Epithelial cell of proximal tubule (primary cell): Measurements from ENCODE around the gene BMP3. TPM values are rescaled to one million over a fixed set of nuclear protein-coding genes. Genes with fewer than 3 reads are reported as not detected.
"Not testable (repeated sequence)": the region's sequence is repeated elsewhere in the genome, so short reads cannot be mapped to it uniquely, and the experiment has no call there.

Source experiments
- DNase-seq: peaks from one replicate; pipeline ENCODE4 v3.0.0-alpha.2; 2011; ENCODE audit warnings: low read depth
- H3K4me3 ChIP-seq: 2 replicates; pipeline ENCODE4 v1.5.1; 2011; ENCODE audit warnings: low read depth, mild to moderate bottlenecking, low read length
- total RNA-seq: library from RNA; depleted of rRNA; stranded (reverse); fragments of >200 nt; gene quantifications from 2 replicates; pipeline ENCODE4 v1.2.3, GENCODE V29; 2015
- TF ChIP-seq, protein P1 (sequence below): conservative IDR thresholded peaks from 2 replicates; pipeline ENCODE4 v1.5.1; 2012; ENCODE audit warnings: low read depth, mild to moderate bottlenecking, low read length

The BMP3 gene
- total RNA-seq, 1 donor from 2014 or later = 0.06 TPM

- no peak for DNase-seq
- TF ChIP-seq, protein P1, sequence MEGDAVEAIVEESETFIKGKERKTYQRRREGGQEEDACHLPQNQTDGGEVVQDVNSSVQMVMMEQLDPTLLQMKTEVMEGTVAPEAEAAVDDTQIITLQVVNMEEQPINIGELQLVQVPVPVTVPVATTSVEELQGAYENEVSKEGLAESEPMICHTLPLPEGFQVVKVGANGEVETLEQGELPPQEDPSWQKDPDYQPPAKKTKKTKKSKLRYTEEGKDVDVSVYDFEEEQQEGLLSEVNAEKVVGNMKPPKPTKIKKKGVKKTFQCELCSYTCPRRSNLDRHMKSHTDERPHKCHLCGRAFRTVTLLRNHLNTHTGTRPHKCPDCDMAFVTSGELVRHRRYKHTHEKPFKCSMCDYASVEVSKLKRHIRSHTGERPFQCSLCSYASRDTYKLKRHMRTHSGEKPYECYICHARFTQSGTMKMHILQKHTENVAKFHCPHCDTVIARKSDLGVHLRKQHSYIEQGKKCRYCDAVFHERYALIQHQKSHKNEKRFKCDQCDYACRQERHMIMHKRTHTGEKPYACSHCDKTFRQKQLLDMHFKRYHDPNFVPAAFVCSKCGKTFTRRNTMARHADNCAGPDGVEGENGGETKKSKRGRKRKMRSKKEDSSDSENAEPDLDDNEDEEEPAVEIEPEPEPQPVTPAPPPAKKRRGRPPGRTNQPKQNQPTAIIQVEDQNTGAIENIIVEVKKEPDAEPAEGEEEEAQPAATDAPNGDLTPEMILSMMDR = no peak
- H3K4me3 ChIP-seq = no peak overlapping the region
Measured at GRCh38 chr4:81007417-81007816, 23.1 kb upstream of the BMP3 start.

DNA sequence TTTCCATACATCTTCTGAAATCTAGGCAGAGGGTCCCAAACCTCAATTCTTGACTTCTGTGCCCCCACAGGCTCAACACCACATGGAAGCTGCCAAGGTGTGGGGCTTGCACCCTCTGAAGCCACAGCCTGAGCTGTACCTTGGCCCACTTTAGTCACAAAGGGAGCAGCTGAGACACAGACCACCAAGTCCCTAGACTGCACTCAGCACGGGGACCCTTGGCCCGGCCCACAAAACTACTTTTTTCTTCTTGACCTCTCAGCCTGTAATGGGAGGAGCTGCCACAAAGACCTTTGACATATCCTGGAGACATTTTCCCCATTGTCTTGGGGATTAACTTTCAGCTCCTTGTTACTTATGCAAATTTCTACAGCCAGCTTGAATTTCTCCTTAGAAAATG, 13.9 kb upstream of the BMP3 start:
- DNase-seq, H3K4me3 ChIP-seq: not testable (repeated sequence)

GRCh38 chr4:81019006-81019405, 11.5 kb upstream of the BMP3 start:
- DNase-seq = no peak
- no peak overlapping the region for H3K4me3 ChIP-seq
- TF ChIP-seq, protein P1 = no peak

- no peak overlapping the region for H3K4me3 ChIP-seq
- TF ChIP-seq, protein P1 = no peak
- no peak for DNase-seq
Measured at GRCh38 chr4:81021142-81021944, 9.2 kb upstream of the BMP3 start.

DNA sequence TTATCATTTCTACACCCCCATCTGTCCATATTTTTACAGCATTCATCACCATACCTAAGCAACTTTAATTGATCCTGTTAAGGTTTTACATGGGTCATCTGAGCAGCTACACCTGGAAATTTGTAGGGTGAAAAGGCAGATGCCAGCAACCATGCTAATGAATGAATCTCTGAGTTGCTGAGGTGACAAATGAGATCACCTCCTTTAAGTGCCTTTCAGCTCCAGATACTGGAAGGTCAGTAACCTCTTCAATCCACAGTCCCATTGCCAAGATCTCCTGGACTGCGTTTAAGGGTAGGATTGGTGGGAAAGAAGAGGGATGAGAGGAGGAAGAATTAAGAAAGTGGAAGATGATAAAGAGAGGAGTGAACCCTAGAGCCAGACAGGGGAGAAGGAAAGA, 8.5 kb upstream of the BMP3 start:
- H3K4me3 ChIP-seq = no peak overlapping the region
- TF ChIP-seq, protein P1 = no peak
- no peak for DNase-seq

- TF ChIP-seq, protein P1 = no peak
- no peak overlapping the region for H3K4me3 ChIP-seq
- DNase-seq = no peak
Measured at GRCh38 chr4:81023484-81023883, 7.0 kb upstream of the BMP3 start.

DNA sequence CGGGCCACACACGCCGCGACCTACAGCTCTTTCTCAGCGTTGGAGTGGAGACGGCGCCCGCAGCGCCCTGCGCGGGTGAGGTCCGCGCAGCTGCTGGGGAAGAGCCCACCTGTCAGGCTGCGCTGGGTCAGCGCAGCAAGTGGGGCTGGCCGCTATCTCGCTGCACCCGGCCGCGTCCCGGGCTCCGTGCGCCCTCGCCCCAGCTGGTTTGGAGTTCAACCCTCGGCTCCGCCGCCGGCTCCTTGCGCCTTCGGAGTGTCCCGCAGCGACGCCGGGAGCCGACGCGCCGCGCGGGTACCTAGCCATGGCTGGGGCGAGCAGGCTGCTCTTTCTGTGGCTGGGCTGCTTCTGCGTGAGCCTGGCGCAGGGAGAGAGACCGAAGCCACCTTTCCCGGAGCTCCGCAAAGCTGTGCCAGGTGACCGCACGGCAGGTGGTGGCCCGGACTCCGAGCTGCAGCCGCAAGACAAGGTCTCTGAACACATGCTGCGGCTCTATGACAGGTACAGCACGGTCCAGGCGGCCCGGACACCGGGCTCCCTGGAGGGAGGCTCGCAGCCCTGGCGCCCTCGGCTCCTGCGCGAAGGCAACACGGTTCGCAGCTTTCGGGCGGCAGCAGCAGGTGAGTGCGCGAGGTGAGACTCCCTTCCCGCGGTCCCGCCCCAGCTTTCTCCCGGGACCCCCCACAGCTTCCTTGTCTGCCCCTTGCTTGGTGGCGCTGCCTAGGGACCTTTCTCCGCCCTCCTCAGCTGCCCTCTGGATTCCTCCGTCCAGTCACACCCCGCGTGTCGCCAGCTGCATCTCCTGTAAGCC, 678 bp downstream of the BMP3 start:
- TF ChIP-seq, protein P1 = no peak
- DNase-seq = no peak
- peak overlapping the region; percentile 49 for H3K4me3 ChIP-seq
